ENCODE data around the gene STX10. TPM values are rescaled to one million over a fixed set of nuclear protein-coding genes. Genes with fewer than 3 reads are reported as not detected.

The STX10 gene
- total RNA-seq, 1 experiment from 2014 or later, result 56.9 TPM

DNA sequence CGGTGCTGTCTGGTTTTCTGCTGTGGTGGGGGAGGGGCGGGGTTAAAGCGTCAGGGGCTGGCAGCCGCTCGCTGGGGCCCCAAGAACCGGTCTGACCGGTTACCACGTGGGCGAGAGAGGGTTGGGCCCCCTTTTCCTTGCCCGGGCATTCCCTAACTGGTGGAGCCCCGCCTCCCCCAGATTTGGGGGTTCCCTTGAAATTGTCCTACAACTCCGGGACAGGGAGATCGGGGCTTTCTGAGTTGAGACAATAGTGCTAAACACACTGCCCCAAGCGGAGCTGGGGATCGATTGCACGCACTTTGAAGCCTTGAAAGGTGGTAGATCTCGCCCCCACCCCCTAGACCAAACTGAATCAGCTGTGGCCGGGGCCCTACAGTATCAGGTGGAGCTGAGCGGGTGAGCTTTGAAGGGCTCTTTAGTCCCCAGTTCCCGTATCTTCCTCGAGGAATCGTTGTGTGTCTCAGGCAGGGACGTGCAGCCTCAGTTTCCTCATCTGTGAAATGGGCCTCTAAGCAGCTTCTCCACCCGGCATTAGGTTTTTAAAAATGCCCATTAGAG is 4.8 kb upstream of the STX10 start:
- POLR2A ChIA-PET, result interaction anchor here (0.9 to 5.5 kb wide), 8 partner anchors 10 to 593 kb away, joined by 3 to 167 read pairs (median 4); partner anchors contain the start of gene NACC1
- Mint-ChIP-seq H3K4me1 (peaks cover 23% of the 10 kb centered on the region), H3K9me3 (no peaks in the 10 kb centered on the region), H3K27ac (peak overlapping the region; percentile 99), H3K36me3 (peaks cover 20% of the 10 kb centered on the region), H3K27me3 (ENCODE audit: low read depth) (peaks cover 7% of the 10 kb centered on the region; the same call in 1 of the 2 replicates), H3K4me3 (peak overlapping the region; percentile 92)
- DNase-seq (ENCODE audit: low spot score) (peak; percentile 94), ATAC-seq (peak; percentile 4)
- CTCF ChIA-PET, result interaction anchor here (0.6 to 1.9 kb wide), 9 partner anchors 9 to 190 kb away, joined by 3 to 17 read pairs (median 4); no protein-coding TSS in a partner anchor
- TF ChIP-seq NFE2L1 (CRISPR knock-in tag; IDR thresholded peaks at IDR 0.05) (no peak), E2F4 (CRISPR knock-in tag; IDR thresholded peaks at IDR 0.05; ENCODE audit: borderline replicate concordance, low read depth) (no peak), TP53 (CRISPR knock-in tag; IDR thresholded peaks at IDR 0.05) (0 out of 2 replicates have a peak, but pooled peaks have one; percentile 28), CBFB (CRISPR knock-in tag; IDR thresholded peaks at IDR 0.05; ENCODE audit: low read depth) (no peak), AR (CRISPR knock-in tag; IDR thresholded peaks at IDR 0.05) (peak; percentile 29; the same call in 1 of the 2 replicates), EMX1 (CRISPR knock-in tag; IDR thresholded peaks at IDR 0.05) (peak; percentile 95), IRF2 (CRISPR knock-in tag; IDR thresholded peaks at IDR 0.05; ENCODE audit: borderline replicate concordance, low read depth) (no peak), ZNF232 (CRISPR knock-in tag; IDR thresholded peaks at IDR 0.05) (no peak), ZMAT4 (CRISPR knock-in tag; IDR thresholded peaks at IDR 0.05) (no peak), SMAD3 (CRISPR knock-in tag; IDR thresholded peaks at IDR 0.05; ENCODE audit: borderline replicate concordance) (no peak), SOX15 (CRISPR knock-in tag; IDR thresholded peaks at IDR 0.05) (no peak), ZNF317 (CRISPR knock-in tag; IDR thresholded peaks at IDR 0.05; ENCODE audit: borderline replicate concordance, low read depth) (no peak), NR3C1 (CRISPR knock-in tag; conservative IDR thresholded peaks at IDR 0.05; ENCODE audit: low read depth) (no peak), ERG (CRISPR knock-in tag; IDR thresholded peaks at IDR 0.05) (peak; percentile 79; the same call in 1 of the 2 replicates), RORB (CRISPR knock-in tag; IDR thresholded peaks at IDR 0.05) (no peak), JAZF1 (CRISPR knock-in tag; IDR thresholded peaks at IDR 0.05) (no peak), USF1 (CRISPR knock-in tag; IDR thresholded peaks at IDR 0.05) (peak; percentile 85), ZNF263 (CRISPR knock-in tag; IDR thresholded peaks at IDR 0.05; ENCODE audit: low read depth) (no peak), GABPB1 (CRISPR knock-in tag; IDR thresholded peaks at IDR 0.05) (no peak)
- TF ChIP-seq, protein P1, sequence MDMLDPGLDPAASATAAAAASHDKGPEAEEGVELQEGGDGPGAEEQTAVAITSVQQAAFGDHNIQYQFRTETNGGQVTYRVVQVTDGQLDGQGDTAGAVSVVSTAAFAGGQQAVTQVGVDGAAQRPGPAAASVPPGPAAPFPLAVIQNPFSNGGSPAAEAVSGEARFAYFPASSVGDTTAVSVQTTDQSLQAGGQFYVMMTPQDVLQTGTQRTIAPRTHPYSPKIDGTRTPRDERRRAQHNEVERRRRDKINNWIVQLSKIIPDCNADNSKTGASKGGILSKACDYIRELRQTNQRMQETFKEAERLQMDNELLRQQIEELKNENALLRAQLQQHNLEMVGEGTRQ (CRISPR knock-in tag; IDR thresholded peaks at IDR 0.05), result peak; percentile 85
- TF ChIP-seq, protein P2, sequence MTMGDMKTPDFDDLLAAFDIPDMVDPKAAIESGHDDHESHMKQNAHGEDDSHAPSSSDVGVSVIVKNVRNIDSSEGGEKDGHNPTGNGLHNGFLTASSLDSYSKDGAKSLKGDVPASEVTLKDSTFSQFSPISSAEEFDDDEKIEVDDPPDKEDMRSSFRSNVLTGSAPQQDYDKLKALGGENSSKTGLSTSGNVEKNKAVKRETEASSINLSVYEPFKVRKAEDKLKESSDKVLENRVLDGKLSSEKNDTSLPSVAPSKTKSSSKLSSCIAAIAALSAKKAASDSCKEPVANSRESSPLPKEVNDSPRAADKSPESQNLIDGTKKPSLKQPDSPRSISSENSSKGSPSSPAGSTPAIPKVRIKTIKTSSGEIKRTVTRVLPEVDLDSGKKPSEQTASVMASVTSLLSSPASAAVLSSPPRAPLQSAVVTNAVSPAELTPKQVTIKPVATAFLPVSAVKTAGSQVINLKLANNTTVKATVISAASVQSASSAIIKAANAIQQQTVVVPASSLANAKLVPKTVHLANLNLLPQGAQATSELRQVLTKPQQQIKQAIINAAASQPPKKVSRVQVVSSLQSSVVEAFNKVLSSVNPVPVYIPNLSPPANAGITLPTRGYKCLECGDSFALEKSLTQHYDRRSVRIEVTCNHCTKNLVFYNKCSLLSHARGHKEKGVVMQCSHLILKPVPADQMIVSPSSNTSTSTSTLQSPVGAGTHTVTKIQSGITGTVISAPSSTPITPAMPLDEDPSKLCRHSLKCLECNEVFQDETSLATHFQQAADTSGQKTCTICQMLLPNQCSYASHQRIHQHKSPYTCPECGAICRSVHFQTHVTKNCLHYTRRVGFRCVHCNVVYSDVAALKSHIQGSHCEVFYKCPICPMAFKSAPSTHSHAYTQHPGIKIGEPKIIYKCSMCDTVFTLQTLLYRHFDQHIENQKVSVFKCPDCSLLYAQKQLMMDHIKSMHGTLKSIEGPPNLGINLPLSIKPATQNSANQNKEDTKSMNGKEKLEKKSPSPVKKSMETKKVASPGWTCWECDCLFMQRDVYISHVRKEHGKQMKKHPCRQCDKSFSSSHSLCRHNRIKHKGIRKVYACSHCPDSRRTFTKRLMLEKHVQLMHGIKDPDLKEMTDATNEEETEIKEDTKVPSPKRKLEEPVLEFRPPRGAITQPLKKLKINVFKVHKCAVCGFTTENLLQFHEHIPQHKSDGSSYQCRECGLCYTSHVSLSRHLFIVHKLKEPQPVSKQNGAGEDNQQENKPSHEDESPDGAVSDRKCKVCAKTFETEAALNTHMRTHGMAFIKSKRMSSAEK (CRISPR knock-in tag; IDR thresholded peaks at IDR 0.05; ENCODE audit: borderline replicate concordance), result peak; percentile 94; the same call in 1 of the 2 replicates
- TF ChIP-seq, protein P3, sequence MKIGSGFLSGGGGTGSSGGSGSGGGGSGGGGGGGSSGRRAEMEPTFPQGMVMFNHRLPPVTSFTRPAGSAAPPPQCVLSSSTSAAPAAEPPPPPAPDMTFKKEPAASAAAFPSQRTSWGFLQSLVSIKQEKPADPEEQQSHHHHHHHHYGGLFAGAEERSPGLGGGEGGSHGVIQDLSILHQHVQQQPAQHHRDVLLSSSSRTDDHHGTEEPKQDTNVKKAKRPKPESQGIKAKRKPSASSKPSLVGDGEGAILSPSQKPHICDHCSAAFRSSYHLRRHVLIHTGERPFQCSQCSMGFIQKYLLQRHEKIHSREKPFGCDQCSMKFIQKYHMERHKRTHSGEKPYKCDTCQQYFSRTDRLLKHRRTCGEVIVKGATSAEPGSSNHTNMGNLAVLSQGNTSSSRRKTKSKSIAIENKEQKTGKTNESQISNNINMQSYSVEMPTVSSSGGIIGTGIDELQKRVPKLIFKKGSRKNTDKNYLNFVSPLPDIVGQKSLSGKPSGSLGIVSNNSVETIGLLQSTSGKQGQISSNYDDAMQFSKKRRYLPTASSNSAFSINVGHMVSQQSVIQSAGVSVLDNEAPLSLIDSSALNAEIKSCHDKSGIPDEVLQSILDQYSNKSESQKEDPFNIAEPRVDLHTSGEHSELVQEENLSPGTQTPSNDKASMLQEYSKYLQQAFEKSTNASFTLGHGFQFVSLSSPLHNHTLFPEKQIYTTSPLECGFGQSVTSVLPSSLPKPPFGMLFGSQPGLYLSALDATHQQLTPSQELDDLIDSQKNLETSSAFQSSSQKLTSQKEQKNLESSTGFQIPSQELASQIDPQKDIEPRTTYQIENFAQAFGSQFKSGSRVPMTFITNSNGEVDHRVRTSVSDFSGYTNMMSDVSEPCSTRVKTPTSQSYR (CRISPR knock-in tag; IDR thresholded peaks at IDR 0.05), result peak; percentile 76

Data from WTC11 (cell line).